ELR (cell line): ENCODE measurements around the gene GLCE.

ENCODE experiments used
- DNase-seq: peaks from one replicate; pipeline ENCODE4 v3.0.0-alpha.2; 2015; ENCODE audit warnings: low read depth

GLCE gene

DNA sequence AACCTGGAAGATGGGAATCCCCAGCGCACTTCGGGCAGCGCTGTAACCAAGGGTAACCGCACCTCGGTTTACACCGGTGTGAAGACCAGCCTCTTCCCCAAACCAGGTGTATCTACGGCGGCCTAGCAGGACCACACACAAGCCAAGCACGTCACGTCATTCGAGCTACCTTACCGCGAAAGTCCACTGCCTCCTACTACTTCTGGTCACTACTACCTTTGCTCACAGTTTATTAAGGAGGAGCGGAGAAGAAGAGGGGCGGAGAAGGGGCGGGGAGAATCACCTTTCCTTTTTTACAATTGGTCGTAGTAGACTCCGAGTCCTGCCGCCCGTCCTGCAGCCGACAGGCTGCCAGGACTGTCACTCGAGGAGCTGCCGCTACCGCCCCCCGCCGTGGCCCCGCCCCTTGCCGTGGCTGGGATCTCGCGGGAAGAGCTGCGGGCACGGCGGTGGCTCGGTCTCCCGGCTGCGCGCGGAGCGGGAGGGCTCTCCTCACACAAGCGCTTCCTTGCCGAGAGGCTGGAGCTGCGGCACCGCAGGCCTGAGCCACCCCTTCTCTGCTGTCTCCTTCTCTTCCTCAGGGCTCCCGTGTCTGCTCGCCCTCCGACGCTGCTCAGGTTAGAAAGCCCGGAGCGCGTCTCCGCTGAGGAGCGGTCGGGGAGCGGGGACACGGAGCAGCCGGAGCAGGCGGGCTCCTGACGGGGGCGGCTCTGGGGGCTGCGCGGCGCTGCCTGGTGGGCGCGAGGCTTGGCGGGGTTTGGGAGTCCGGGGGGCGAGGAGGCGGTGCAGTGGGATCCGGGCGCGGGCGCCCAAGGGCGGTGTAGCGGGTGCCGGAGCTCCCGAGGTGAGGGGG, at the start of gene GLCE:
Gene GLCE, plus strand, starts transcription at position 495 of the 853 bp plus-strand sequence. CDS start 95,172 bp downstream, outside the sequence.
- DNase-seq = peak; percentile 94

DNA sequence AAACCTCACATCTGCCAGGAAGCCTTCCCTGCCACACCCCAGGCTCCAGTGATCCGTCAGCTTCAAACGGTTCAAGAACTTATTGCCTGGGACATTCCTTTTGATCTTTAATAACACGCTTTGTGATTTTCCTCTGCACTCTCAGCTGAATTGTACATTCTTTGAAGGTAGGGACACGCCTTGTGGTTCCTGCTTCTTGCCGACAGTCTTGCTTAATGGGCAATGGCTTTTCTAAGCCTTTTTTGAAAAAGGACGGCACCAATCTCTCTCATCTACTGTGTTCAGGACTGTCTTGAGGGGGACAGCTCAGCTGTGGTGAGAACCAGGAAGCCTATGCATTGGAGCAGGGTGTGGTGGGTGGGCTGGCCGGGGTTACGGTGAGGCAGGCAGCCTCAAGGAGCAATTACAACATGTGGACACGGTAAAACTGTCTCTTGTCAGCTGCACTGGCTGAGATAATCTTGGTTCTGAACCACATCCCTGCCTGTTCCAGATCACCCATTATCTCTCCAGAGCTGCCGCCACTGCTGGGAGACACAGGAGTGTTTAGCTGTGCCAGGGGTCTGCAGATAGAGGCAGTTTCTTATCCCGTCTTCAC, 46.0 kb upstream of the GLCE start:
- no peak for DNase-seq

DNA sequence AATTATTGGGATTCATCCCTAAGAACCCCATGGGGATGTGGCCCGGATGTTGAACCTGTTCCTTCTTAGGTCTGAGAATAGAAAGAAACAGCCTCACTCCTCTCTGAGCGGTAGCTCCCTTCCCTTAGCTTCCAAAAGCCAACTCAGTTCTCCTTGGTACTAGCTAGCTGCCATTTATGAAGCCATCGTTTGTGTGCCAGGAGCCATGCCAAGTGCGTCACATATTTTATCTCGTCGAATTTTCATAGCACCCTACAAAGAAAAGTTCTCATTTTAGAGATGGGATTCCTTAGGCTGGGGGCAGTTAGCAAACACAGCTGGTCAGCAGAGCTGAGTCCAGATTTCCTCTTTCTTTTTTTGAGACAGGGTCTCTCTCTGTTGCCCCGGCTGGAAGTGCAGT, 45.4 kb upstream of the GLCE start:
- DNase-seq = no peak

DNA sequence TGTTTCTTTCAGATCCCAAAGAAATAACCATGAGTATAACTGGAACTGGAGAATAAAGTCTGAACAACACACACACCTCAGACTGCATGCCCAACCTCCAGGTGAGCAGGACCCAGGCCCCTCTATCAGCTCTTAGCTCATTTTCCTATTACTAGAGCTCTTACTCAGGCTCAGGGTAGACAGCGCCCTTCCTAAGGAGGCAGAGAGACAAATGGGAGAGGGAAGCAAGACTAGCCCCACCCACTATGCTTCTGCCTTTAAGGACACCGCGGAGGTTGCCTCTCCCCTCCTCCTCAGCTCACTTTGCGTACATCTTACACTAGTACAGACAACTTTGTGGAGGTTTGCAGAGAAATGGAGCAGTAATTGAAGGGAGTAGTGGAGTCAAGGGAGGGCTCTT, 44.0 kb upstream of the GLCE start:
- no peak for DNase-seq

DNA sequence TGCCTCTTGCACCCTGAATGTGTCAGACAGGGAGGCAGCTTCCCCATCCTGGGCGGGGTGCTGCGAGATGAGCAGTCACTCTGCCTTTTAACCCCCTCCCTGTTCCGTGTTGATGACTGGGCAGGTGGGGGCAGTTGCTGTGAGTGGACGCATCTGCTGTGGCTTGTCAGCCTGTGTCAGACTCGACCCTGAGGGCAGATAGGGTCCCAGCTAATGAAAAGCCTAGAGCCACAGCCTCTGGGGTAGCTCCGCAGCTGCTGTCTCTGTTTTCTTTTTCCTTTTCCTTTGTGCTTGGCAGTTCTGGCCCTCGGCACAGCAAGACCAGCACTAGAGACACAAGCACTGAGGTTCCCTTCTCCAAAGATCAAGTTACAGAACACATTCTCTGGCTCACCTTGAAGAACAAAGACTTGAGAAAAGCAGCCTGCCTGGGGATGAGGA, 43.0 kb upstream of the GLCE start:
- peak; percentile 28 for DNase-seq

DNA sequence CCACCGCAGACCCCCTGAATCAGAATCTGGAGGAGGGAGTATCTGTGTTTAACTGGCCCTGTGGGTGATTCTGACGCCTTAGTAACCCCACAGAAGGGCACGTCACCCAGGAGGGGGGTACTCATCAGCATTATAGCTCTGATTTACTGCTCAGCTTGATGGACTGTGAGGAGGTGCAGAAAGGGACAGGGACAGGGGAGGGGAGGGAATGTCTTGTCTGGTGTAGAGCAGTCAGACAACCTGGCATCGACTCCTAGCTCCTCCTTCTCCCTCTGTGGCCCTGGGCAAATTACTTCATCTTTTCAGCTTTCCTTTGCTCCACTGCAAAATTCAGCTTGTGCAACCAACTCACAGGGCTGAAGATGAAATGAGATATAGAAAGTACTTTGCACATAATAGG, 42.3 kb upstream of the GLCE start:
- no peak for DNase-seq

DNA sequence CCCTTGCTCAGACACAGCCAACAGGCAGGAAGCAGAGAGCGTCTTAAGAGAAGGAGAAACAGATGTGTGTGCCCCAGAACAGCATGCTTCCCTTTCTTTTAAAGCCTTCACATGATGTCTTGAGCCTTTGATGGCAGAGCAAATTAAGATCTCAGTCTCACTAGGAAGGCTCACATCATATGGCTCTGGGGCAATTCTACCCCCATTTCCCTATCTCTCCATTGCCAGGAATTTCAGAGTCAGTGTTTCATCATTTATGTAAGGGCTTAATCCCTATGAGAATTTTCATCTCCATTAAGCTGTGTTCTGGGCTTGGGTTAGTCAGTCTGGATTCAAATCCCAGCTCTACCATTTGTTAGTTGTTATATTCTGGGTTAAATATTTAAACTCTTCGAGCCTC, 41.4 kb upstream of the GLCE start:
- DNase-seq = no peak

DNA sequence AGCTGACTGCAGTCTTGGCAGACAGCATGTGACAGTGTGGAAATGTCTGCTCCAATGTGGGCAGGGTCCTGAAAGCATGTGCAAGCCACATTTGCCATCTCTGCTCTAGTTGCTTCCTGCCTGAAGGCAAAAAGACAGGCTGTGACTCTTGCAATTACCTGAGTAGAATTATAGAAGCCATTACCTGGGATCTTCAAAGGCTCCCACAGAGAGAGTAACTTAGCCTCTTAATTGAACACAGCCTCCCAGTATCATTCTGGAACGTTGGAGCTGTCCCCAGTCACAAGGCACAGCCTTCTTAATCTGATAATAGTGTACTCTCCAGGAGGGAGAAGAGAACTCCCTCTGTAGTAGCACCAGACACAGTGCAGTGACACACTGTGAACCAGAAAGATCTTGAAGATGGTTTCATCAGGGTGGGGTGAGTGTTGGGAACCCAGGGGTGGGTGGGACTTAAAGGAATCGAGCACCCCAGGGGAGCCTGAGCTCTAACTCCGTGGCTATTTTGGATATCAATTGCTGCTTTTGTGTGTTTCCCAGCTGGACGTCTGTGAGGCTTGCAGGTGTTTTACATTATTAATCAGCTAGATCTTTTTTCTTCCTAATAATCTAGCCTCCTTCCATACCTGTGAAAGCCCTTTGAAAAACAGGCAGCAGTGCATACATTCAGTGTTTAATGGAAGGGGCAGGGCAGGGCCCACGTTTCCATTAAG, 40.6 kb upstream of the GLCE start:
- DNase-seq = no peak

DNA sequence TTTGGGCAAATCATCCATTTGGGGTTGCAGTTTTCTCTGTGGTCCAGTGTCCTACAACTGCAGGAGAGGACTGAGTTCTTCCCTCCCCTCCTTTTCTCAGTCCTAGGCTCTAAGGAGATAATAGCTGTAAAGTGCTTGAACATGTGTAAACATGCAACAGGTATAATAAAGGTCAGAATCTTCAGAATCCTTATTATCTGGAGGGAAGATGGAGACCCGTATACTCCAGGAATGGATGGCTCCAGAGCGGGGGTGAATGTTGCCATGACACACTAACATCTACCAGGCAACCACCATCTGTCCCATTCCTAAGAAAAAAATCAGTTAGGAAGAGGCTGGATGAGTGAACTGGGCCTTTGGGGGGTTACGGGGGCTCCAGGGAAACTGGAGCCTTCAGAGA, 39.7 kb upstream of the GLCE start:
- DNase-seq = no peak

DNA sequence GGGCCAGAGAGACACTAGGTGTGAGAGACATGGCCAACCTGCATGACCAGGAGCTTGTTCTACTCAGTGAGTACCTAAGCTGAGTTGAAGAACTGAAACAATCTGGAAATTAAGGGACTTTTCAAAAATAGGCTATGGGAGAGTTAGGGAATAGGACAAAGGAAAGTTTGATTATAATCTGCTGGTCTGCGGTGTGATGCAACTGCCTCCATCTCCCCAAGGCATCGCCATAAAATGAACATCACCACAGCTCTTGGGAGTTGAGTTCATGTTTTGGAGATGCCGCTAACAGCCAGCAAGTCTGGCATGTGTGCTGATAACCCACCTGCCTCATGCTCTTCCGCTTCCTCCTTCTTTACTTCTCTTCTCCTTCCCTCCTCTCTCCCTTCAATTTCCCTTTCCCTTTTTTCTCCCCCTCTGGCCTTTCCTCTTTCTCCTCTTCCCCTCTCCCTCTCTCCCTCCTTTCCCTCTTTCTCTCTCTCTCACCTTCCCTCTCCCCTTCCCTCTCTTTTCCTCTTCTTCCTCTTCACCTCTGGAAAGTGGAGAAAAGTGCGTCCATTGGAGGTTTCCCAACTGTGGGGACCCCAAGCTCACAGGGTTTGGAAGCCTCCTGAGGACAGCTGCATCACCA, 39.1 kb upstream of the GLCE start:
- no peak for DNase-seq

DNA sequence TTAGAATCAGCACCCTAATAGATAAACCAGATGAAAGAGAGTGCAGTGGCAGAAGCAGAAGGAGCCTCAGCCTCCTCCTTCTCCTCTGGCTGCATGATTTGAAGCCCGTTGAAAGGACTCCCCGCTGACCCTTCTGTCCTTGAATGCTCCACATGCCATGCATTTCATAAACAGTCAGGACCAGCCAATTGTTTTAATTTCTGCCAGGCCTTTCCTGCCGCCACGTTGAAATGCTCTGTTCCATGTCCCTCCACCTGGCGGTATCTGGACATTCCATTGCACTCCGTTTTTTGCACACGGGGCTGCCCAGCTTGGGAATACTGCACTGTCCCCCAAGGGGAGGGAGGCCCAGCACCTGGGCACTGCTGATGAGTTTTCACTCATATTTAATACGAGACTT, 35.2 kb upstream of the GLCE start:
- no peak for DNase-seq

DNA sequence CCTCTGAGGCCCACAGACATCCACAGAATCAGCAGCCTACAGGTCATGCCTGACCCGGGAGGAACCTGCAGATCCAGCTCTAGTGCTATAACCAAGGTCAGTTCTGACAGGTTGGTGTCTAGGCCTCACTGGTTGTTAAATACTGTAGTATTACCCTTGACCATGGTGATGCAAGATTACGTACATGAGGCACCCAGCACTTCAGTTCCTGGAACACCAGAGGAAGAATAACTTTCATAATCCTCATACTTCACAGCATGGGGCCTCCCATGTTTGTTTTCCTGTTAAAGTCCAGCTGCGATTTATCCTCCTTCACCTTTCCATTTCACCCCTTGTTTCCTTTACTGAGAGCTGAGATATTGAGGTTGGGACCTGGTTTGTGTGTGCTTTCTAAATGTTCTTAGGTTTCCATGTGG, 34.4 kb upstream of the GLCE start:
- DNase-seq = no peak

DNA sequence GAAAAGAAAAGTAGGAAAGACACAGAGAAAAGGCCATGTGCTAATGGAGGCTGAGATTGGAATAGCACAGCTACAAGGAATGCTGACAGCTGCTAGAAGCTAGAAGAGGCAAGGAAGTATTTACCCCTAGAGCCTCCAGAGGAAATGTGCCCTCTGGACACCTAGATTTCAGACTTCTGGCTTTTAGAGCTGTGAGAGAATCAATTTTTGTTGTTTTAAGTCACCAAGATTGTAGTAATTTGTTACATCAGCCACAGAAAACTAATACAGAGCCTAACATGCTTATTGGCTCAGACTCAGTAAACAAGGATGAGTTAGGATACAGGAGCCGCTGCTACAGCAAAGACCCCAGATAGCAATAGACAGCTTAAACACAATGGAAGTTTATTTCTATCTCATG, 33.1 kb upstream of the GLCE start:
- DNase-seq = no peak

DNA sequence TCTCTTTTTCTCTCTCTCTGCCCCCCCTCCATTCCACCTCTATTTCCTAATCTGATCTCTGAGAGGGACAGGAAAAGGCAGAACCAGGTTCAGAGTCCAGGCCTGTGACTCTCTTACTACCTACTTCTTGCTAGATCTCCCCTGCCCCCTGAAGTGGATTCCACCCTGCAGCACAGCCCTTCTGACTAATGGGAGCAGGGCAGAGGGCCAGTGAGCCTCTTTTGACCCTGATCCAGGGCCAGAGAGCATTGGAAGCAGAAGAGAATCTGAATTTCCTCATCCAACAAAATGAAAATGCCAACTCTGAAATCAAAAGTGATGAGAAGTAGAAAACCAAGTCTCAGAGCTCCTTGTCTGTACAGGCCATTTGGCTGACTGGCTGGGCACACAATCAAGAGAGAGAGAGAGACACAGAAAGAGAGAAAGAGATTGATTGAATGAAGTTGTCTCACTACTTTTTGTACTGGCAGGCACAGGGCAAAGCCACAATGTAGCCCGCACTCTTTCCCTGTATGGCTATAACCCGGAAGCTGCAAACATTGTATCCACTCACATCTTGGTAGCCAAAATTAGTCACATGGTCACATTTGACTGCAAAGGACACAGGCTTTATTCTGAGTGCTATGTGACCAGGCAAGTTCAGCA, 31.6 kb upstream of the GLCE start:
- no peak for DNase-seq

DNA sequence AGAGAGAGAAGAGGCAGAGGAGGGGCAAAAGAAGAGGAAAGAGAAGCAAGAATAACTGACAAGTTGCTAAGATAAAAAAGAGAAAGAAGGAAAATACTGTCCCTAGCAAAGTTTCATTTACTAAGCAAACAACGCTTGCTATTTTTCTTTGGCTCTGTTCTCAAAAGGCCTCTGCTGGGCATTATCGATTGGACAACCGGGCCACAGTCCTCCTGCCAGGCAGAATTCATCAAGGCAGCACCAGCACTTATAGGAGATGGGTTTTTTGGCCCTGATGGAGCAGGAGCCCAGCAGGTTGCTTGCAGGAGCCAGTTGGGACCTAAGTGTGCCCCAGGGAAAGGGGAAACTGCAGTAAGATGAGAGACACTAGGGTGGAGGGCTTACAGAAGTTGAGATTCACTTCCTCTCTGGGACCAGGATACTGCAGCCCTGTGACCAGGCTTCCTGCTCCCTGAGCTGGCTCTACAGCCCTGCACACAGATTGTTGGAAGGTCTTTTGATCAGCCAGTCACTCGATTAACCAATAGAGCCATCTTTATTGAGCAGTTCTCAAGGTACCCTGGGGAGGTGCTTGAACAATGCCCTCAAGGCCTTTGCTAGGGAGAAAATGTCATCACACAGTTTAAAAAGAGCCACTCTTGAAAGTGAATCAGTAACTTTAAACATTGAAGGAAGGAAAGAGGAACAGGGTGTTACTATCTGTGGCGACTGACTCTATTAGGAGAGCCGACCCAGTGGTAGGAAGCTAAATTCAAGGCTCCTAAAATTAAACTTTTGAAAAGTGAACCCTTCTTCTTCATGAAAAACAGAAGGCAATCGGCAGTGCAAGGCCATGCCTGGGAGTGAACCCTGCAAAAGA, 28.8 kb upstream of the GLCE start:
- no peak for DNase-seq

DNA sequence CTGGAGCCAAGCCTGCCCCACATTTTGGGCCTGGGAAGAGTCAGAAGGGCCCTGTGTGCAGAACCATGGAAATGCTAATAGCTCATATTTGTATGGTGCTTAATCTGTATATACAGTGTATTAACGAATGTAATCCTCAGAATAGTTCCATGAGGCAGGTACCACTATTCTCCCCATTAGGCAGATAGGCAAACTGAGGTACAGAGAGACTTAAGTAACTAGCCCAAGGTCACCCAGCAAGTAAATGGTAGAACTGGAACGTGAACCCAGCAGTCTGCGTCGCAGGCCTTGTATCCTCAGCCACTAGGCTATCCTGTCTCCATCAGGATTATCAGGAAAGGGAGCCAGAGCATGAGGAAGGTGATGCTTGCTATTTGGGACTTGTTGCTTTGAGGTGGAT, 28.0 kb upstream of the GLCE start:
- no peak for DNase-seq

DNA sequence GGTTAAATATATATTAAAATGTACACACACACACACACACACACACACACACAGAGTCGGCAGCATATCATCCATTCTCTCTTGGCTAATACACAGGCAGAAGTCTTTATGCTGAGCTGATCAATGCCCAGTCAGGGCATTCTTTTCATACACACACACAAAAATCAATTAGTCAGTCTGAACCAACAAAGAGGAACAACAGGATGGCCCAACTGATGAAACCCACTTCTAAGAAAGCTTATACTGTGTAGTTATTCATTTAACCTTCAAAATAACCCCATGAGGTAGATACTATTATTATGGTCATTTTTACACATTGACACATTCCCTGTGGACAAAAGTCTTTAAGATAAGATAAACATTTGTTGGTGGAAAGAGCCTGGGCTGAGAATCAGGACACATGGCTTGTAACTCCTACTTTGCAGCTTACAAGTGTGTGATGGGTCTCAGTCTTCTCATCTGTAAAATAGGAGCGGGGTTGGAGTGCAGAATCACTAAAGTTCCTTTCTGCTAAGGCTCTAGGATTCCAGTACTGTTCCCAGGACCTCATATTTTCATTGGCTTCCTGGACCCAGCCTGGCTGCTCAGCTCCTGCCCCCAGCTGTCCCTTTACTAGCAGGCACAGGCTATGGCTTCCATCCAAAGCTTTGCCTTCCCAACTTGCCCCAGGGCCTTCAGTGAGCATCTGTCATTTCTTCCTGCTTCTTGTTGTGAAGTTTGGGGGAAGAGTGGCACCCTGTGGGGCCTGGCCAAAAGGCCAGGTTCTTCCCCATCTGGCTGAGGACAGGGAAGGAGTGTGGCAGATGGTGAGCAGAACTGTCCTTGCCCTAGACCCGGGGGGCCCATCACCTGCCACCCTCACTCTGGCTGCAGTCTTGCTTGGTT, 27.2 kb upstream of the GLCE start:
- no peak for DNase-seq

DNA sequence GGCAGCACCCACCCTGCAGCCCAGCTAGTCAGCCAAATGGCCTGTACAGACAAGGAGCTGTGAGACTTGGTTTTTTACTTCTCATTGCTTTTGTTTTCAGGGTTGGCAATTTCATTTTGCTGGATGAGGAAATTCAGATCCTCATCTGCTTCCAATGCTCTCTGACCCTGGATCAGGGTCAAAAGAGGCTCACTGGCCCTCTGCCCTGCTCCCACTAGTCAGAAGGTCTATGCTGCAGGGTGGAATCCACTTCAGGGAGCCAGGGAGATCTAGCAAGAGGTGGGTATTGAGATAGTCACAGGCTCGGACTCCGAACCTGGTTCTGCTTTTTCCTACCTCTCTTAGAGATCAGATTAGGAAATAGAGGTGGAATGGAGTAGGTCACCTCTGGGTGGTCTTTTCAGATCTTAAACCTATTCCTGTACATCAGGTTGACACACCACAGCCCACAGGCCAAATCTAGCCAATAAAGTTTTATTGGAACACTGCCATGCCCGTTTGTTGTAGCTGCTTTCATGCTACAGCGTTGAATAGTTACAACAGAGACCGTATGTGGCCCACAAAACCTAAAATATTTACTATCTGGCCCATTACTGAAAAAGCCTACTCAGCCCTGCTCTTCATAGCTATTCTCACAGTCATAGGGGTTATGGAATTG, 26.4 kb upstream of the GLCE start:
- DNase-seq = no peak

DNA sequence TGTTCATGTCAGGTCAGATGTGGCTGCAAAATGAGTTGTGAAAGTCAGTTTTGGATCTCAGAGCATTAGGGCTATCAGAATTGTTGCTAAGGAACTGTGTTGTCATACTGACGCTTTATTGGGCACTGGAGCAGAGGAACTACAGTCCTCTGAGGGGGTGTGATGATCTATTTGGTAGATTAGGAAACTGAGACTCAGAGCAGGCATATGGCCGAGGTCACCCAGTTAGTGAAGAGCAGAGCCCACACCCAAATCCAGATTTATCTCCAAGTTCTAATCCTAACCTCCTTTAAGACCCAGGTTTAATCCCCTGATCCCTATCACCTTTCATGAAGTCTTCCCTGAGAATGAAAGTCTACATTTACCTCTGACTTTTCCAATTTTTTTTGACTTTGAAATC, 25.6 kb upstream of the GLCE start:
- no peak for DNase-seq

DNA sequence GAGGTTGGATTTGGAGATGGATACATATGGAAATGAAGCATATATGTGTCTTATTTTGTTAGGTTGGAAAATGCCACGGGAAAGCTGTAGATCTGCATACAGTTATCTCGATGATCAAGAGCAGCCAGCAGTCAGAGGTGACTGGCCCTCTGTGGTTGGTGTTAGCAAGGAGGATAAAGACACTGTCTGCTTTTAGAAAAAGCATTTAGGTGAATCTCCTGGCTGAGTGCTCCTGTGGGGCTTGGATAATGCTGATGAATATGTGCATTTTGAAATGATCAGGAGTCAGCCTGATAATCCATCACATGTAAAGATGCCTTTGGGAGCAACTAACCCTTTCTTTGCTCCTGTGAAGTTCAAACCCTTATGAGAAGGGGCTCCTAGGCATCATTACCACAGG, 24.9 kb upstream of the GLCE start:
- no peak for DNase-seq
